ENCODE results near the gene FBRSL1. TPM values are rescaled to one million over a fixed set of nuclear protein-coding genes. Genes with fewer than 3 reads are reported as not detected.
A peak's percentile ranks its signal among the peaks of the same experiment; 100 is the strongest.
"Not testable (repeated sequence)": the region's sequence is repeated elsewhere in the genome, so short reads cannot be mapped to it uniquely, and the experiment has no call there.

Gene FBRSL1
- total RNA-seq, 4 donors from 2014 or later, result 5.9 to 34.3 (median 23.4) TPM

DNA sequence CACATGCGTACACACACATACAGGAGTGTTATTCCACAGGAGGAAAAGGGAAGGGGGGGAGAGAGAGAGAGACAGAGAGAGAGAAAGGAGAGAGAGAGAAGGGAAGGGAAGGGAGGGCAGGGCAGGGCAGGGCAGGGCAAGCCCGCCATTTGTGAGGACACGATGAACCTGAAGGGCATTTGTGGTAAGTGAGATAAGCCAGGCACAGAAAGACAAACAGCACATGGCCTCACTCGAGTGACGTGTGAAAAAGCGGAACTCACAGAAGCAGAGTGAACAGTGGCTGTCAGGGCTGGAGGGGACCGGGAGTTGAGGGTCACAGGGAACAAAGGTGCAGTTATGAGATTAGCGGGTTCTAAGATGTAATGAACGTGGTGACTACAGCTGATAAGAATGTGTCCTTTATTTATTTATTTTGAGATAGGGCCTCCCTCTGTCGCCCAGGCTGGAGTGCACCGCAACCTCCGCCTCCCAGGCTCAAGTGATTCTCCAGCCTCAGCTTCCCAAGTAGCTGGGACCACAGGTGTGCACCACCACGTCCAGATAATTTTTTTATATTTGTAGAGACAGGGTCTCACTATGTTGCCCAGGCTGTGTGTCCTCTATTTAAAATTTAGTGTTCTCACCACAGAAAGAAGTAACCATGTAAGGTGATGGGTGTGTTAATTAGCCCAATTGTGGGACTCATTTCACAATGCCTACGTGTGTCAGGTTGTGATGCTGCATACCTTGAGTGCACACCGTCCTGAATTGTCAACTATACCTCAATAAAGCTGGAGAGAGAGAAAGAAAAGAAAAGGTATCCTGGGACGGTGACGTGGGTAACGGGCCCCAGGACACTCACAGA is 18.7 kb upstream of the FBRSL1 start:
- 51 to 56% methylated on average over 17 to 18 of the region's 18 CpGs for WGBS, 2 donors
- Histone ChIP-seq H3K27me3 (peaks cover 0 to 35% (median 0%) of the 10 kb centered on the region in 4 donors), H3K4me3 (no peak overlapping the region), H3K36me3 (no peaks in the 10 kb centered on the region), H3K9me3 (no peaks in the 10 kb centered on the region), H3K4me1 (peaks cover 0 to 9% (median 0%) of the 10 kb centered on the region in 3 donors), H3K27ac (peak overlapping the region in 1 of 4 donors; percentile 13)
- TF ChIP-seq CTCF (IDR thresholded peaks at IDR 0.05), result no peak
- no peak for TF ChIP-seq POLR2A (IDR thresholded peaks at IDR 0.05)
- DNase-seq, result no peak
- intact Hi-C loops (cut with DNase I), result no loop called here

GRCh38 chr12:132471858-132472255 is 18.1 kb upstream of the FBRSL1 start:
- Histone ChIP-seq H3K4me1 (peaks cover 0 to 9% (median 0%) of the 10 kb centered on the region in 3 donors), H3K4me3 (no peak overlapping the region), H3K9me3 (no peaks in the 10 kb centered on the region), H3K27ac (peak overlapping the region in 1 of 4 donors; percentile 13), H3K36me3 (no peaks in the 10 kb centered on the region), H3K27me3 (peaks cover 0 to 30% (median 0%) of the 10 kb centered on the region in 4 donors)
- TF ChIP-seq CTCF (IDR thresholded peaks at IDR 0.05) (no peak), POLR2A (IDR thresholded peaks at IDR 0.05) (no peak)
- DNase-seq, result no peak
- 78 to 79% methylated on average over 8 to 15 of the region's 16 CpGs for WGBS, 2 donors
- intact Hi-C loops (cut with DNase I), result no loop called here

DNA sequence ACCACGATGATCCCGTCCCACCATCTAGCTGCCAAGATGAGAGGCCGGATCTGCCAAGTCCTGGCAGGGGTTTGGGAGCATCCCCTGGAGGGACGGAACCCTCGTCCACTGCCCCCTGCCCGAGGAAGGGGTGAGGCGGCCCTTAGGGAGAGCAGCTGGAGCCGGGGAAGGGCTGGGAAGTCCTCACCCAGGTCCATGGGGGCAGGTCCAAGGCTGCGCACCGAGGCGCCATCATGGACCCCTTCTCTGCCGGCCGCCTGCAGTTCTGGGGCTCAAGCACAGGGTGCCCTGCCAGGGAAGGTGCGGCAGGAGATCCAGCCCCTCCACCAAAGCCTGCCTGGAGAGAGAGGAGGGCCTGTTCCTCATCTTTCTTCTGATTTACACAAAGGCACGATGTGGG is 17.6 kb upstream of the FBRSL1 start:
- Histone ChIP-seq H3K27me3 (peaks cover 0 to 30% (median 0%) of the 10 kb centered on the region in 4 donors), H3K4me1 (peaks cover 0 to 9% (median 0%) of the 10 kb centered on the region in 3 donors), H3K4me3 (no peak overlapping the region), H3K9me3 (no peaks in the 10 kb centered on the region), H3K36me3 (no peaks in the 10 kb centered on the region), H3K27ac (peak overlapping the region in 1 of 4 donors; percentile 13)
- 69 to 73% methylated on average over 7 to 8 of the region's 15 CpGs for WGBS, 2 donors
- TF ChIP-seq CTCF (IDR thresholded peaks at IDR 0.05), result no peak
- no peak for TF ChIP-seq POLR2A (IDR thresholded peaks at IDR 0.05)
- intact Hi-C loops (cut with DNase I), result no loop called here
- DNase-seq, result no peak

DNA sequence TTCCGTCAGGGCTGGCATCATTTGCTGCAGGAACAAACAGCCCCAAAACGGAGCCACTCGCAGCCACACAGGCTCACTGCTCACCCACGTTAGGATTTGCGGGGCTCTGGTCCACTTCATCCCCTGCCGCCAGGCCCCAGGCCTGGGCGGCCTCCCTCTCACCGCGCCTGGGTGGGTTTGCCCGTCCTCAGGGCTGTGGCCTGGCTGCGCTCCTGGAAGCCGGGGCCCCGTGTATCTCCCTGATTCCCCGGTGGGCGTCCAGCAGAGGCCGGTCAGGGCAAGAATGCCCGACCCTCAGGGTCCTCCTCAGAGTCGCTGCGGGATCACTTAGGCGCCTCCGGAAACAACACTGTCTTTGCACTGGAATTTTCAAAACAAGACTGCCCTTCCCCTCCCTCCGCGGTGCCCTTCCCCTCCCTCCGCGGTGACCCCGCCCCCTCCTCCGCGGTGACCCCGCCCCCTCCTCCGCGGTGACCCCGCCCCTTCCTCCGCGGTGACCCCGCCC is 15.7 kb upstream of the FBRSL1 start:
- no peak for DNase-seq
- H3K4me1 ChIP-seq, result peaks cover 0 to 9% (median 0%) of the 10 kb centered on the region in 3 donors
- H3K9me3 ChIP-seq, result no peaks in the 10 kb centered on the region
- peaks cover 0 to 31% (median 0%) of the 10 kb centered on the region in 4 donors for H3K27me3 ChIP-seq
- H3K36me3 ChIP-seq, result no peaks in the 10 kb centered on the region
- intact Hi-C loops (cut with DNase I), result no loop called here
- WGBS, 2 donors, result no CpG with 5 or more reads among the region's 35 CpGs
- TF ChIP-seq POLR2A (IDR thresholded peaks at IDR 0.05) (no peak), CTCF (IDR thresholded peaks at IDR 0.05) (no peak)
- peak overlapping the region in 1 of 4 donors; percentile 21 for H3K27ac ChIP-seq
- H3K4me3 ChIP-seq, result peak overlapping the region in 2 of 4 donors; percentile 25 to 55

DNA sequence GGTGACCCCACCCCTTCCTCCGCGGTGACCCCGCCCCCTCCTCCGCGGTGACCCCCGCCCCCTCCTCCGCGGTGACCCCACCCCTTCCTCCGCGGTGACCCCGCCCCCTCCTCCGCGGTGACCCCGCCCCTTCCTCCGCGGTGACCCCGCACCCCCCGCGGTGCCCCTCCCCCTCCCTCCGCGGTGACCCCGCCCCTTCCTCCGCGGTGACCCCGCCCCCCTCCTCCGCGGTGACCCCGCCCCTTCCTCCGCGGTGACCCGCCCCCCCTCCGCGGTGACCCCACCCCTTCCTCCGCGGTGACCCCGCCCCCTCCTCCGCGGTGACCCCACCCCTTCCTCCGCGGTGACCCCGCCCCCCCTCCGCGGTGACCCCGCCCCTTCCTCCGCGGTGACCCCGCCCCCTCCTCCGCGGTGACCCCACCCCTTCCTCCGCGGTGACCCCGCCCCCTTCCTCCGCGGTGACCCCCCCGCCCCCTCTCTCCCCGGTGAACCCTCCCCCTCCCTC is 15.1 kb upstream of the FBRSL1 start:
- H3K36me3 ChIP-seq; H3K27ac ChIP-seq; H3K9me3 ChIP-seq; H3K4me3 ChIP-seq; DNase-seq; intact Hi-C loops (cut with DNase I); H3K4me1 ChIP-seq: not testable (repeated sequence)
- WGBS, 2 donors, result no CpG with 5 or more reads among the region's 56 CpGs
- peaks cover 0 to 31% (median 0%) of the 10 kb centered on the region in 4 donors for H3K27me3 ChIP-seq
